GM12864 (cell line): ENCODE data around the gene ADH1A.

ENCODE experiments used
- DNase-seq: peaks from one replicate; pipeline ENCODE4 v3.0.0-alpha.2; 2011; ENCODE audit warnings: low read depth
- H3K4me3 ChIP-seq: 2 replicates; pipeline ENCODE4 v1.5.1; 2011; ENCODE audit warnings: mild to moderate bottlenecking, low read depth, low read length, control low read depth
- CTCF ChIP-seq: IDR thresholded peaks from 2 replicates; pipeline ENCODE4 v1.5.1; 2011; ENCODE audit warnings: low read depth, mild to moderate bottlenecking, moderate library complexity, low read length, control low read depth, inconsistent platforms; ENCODE audit errors: missing control alignments

The ADH1A gene

GRCh38 chr4:99290848-99291786, at the start of gene ADH1A:
Gene ADH1A, minus strand, starts transcription at chr4:99290985. Its CDS starts 71 bp downstream, at chr4:99290914.
- DNase-seq: no peak
- H3K4me3 ChIP-seq: no peak within 1 kb of the TSS
- TF ChIP-seq CTCF: no peak

GRCh38 chr4:99339172-99339571, 48.4 kb upstream of the ADH1A start:
- H3K4me3 ChIP-seq: no peak overlapping the region
- DNase-seq: no peak
- TF ChIP-seq CTCF: no peak

GRCh38 chr4:99336553-99336952, 45.8 kb upstream of the ADH1A start:
- no peak for DNase-seq
- no peak for TF ChIP-seq CTCF
- H3K4me3 ChIP-seq: no peak overlapping the region

GRCh38 chr4:99334880-99335279, 44.1 kb upstream of the ADH1A start:
- H3K4me3 ChIP-seq: no peak overlapping the region
- TF ChIP-seq CTCF: no peak
- DNase-seq: no peak

- no peak for DNase-seq
- no peak overlapping the region for H3K4me3 ChIP-seq
- TF ChIP-seq CTCF: no peak
Measured at GRCh38 chr4:99330648-99331047, 39.9 kb upstream of the ADH1A start.

- no peak for TF ChIP-seq CTCF
- H3K4me3 ChIP-seq: no peak overlapping the region
- no peak for DNase-seq
Measured at GRCh38 chr4:99329876-99330275, 39.1 kb upstream of the ADH1A start.

- no peak for TF ChIP-seq CTCF
- no peak overlapping the region for H3K4me3 ChIP-seq
- no peak for DNase-seq
Measured at GRCh38 chr4:99324979-99325378, 34.2 kb upstream of the ADH1A start.
